GM19035 (cell line): ENCODE results near the gene SLC39A10.
"Not testable (repeated sequence)": the region's sequence is repeated elsewhere in the genome, so short reads cannot be mapped to it uniquely, and the experiment has no call there.

ENCODE experiments used
- ATAC-seq: cut with Tn5 transposase; IDR thresholded peaks from one replicate; pipeline ENCODE4 v1.9.1; 2021; ENCODE audit not compliant: unreplicated experiment

The SLC39A10 gene

DNA sequence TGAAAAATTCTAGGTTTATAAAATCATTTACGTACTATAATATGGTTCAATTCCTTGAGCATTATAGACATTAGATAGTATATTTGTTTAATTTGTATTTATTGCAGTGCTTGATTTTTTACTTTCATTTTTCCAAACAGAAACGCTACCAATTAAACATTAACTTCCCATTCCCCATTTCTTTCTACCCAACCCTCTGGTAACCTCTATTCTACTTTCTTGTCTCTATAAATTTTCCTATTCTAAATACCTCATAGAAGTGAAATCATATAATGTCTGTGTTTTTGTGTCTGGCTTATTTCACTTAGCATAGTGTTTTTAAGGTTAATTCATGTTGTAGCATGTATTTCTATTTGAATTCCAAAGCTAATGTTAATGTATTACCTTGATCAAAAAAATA is 11.6 kb upstream of the SLC39A10 start:
- ATAC-seq, result no peak

DNA sequence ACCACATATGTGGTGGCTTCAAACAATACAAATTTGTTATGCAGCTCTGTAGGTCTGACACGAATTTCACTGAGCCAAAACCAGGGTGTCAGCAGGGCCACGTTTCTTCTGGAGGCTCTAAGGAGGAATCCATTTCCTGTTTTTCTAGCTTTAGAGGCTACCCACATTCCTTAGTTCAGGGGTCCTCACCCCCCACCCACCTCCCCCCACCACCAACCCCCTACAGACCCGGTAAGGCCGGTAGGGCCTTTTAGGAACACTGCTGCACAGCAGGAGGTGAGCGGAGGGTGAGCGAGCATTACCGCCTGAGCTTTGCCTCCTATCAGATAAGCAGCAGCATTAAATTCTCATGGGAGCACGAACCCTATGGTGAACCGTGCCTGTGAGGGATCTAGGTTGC is 10.6 kb upstream of the SLC39A10 start:
- ATAC-seq, result no peak

DNA sequence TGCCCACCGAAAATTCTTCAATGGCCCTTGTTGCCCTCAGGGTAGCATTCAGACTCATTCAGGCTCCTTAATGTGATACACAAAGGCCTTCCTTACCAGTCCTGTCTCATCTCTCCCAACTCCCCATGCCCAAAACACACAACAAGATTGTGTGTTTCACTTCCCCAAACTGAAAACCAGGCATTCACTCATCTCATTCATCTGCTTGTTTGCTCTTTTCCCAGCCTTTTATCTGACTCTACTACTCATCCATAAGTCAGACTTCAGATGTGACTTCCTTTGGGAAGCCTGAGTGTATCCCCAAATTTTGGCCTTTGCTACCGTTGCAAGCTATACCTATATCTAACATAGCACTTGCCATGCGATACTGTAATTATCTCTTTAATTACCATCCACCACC is 9.7 kb upstream of the SLC39A10 start:
- ATAC-seq, result no peak

DNA sequence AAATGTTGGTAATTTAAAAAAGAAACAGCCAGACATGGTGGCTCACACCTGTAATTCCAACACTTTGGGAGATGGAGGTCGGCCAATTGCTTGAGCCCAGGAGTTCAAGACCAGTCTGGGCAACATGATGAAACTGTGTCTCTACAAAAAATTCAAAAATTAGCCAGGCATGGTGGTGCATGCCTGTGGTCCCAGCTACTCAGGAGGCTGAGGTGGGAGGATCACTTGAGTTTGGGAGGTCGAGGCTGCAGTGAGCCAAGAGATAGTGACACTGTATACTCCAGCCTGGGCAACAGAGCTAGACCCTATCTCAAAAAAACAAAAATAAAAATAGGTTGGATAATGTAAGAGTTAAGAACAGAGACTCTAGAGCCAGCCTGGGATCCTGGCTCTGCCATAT is 8.7 kb upstream of the SLC39A10 start:
- not testable (repeated sequence) for ATAC-seq

DNA sequence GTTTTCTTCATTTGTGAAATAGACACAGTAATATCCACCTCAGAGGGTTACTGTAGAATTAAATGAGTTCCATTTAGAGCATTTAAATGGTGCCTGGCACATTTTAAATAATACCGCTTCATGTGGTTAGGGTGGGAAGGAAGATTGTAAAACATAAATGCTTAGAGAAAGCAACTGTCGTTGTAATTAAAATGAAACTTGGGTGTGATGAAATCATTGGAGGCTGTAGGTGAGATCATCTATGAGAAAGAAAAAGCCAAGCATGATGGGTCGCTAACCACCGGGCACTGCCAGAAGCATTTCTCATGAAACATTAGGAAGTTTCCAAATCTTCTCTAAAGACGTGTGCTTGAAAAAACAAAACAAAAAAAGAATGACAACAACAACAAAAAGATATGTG is 8.2 kb upstream of the SLC39A10 start:
- ATAC-seq, result no peak

DNA sequence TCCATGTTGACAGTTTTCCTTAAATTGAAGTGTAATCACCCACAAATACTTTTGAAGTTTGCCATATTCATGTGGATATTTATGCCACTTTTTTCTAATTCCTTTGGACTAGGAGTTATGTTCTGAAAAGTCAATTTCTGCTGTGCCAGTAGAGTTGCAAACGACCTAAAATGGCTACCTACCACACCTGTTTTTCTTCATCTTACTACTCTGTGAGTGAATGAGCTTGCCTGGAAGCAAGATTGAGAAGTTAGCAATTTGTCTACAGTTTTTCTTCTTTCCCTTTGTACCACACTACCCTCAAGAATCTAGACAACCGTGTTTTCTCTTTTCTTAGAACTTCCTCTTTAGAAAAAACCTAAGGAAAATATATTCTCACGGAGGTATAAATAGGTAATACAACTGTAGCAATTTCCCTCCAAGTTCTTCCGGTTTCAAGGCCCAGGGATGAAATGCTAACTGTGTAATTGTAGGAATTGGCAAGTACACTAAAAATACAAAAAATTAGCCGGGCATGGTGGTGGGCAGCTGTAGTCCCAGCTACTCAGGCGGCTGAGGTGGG is 7.3 kb upstream of the SLC39A10 start:
- ATAC-seq, result peak; percentile 27

DNA sequence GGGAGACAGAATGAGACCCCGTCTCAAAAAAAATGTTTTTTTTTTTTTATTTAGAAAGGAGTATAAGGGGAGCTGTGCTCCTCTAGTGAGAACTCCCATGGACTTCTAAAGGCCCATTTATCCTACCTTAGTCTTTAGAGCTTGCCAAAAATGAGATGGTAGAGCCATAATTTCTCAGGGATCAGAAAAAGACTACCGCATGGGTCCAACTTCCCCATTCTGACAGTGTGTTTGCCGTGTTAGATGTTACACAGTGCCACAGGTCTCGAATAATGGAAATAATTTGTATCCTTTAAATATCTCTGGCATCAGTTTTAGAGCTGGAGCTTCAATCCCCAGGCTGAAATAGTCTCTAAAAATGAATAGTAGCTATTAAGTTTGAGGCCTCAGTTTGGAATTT is 6.0 kb upstream of the SLC39A10 start:
- no peak for ATAC-seq

DNA sequence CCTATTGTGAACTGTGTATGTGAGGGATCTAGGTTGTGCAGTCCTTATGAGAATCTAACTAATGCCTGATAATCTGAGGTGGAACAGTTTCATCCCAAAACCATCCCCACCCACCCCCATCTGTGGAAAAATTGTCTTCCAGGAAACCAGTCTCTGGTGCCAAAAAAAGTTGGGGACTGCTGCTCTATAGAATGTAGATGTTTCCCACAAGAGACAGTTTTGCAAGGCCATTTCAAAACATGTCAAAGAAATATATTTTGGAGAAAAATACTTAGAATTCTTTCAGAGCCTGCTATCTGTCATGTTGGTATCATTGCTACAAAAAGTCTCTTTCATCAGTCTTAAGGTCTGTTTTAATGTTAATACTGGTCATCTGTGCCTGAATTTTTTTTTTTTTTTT is 4.1 kb upstream of the SLC39A10 start:
- ATAC-seq, result no peak

DNA sequence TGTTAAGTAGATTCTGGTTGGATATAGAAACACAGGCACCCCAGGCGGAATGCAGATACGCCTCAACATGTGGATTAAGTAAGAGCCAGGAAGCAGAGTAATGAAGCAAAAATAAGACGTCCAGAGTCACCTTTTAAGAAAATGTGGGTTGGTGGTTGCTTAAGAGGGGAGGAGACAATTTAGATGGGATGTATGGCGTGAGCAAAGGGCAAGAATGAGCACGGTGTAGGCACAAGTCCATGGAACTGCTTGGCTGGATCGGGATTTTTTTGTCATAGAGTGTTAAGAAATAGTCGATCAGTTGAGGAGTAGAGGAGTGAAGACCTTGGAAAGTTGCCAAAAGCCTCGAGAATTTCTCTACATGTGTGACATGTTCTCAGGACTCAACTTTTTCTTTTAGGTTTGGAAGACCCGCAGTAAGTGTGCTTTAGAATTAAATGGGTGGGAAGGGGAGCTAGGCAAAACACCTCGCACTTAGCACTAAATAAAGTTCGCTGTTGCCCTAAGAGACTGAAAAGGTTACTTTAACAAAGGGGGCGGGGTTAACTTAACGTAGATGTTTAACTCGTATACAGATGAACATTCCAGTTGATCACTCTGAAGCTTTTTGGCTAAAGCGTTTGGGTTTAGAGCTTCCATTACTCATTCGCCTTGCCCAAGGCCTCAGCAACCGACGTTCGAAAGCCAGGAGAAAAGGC is 716 bp upstream of the SLC39A10 start:
- no peak for ATAC-seq

DNA sequence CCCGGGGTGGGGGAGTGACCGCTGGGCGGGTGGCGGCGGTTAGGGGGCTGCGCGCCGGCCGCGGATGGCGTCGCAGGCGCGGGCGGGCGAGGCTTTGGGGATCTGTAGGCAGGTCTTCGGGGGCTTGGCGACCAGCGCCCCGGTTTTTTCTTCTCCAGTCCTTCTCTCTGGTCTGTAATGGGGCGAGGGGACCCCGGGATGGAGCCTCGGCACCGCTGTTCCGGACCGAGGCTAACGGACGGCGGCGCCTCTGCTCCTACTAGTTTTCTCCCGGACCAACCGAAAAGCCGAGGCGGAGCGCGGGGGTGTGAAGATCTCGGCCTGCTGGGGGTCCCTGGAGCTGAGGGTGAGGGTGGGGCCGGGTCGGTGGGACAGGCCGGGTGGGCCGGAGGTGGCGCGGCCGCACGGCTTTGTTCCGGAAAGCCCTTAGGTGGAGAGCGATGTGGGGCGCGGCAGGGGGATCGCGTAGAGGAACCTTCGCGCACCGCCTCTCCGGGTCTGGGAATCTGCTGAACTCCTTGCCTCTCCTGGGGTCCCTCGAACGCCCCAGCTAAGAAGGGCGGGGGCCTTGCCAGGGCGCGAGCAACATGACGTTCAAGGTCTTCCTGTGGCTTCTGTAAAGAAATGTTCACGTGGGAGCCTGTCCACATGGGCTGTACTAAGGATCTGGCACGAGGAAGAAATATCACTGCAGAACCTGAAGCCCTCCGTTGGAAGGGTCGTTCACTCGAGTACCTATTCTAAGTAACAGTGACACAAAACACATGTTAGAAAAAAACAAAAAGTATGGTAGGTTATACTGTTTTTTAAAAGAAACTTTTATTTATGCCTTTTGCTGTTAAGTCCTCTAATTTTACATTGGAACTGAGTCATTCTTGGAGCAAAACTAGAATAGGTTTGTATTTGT is 861 bp downstream of the SLC39A10 start:
- ATAC-seq, result peak; percentile 28

DNA sequence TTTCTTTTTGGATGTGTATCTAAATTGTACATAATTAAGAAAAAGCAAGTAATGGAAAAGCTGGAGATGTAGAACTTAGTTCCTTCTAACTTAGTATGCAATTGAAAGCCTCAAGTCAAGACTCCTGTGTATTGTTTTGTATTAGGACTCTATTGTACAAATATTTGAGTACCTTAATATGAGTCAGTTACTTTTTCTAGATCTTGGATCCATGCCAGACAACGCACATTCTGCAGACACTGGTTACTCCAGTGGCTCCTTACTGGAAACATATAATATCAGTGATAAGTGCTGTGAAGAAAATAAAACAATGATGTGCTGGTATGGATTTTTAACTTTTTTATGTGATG is 1.5 kb downstream of the SLC39A10 start:
- ATAC-seq, result no peak

DNA sequence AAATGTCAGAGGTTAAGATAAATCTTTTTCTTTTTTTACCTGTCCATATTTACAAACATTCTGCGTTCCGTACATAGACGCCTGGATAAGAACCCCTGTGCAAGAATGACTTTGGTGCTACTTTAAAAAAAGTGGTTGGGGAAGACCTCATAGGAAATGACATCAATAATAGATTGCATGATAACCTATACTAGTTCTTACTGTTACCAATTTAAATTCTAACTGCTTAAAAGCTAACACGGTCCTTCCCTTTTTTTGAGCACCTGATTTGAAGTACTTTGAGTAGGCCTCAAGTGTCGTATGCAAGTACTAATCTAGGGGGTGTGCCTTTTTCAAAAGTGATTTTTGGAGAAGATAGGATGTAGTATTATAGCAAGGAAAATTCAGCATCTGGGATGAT is 2.1 kb downstream of the SLC39A10 start:
- no peak for ATAC-seq

DNA sequence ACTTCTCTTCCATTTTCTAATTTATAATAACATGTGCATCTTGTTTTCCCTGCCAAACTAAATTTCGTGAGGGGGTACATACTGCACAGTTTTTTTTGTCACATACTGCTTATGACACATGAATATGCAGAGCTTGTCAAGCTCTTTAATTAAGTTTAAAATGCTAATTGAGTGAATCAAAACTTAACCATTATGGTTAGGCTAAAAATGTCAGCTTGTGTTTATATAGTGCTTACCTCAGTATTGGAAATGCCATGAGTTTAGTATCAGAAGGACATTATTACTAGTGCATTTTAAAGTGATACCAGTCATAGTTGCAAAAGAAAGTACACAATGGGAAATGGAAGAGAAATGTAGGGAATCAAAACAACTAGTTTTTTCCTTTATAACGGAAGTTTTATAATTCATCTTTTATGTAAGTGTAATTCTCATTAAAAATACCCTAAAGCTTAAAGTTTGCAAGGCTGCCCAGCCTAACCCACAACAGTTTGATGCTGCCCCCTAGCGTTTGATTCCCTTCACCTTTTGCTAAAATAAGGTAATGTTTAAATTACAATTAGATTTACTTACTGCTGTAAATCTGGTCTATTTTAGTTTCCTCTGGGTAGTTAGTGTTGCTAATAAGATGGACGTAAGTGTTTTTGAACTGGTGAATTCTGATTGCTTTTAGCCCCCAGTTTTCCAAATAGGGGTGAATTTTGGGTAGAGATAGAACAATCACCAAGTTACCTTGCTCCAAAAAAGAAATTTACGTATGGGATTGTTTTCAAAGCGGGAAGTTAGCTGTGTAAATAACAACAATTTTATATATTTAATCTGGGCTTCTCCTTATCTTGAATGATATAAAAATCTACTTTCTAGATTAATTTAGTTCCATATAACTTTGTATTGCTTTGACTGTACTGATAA is 3.2 kb downstream of the SLC39A10 start:
- ATAC-seq, result peak; percentile 9

DNA sequence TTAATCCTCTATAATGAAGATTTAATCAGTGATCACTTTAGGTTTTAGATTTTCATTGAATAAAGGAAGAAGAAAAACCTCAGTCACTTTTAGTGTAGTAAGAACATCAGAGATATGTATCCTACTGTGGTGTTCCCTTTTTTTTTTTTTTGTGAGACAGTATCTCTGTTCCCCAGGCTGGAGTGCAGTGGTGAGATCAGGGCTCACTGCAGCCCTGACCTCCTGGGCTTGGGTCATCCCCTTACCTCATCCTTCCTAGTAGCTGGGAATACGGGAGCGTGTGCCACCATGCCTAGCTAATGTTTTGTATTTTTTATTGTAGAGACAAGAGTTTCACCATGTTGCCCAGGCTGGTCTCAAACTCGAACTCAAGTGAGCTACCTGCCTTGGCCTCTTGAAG is 5.1 kb downstream of the SLC39A10 start:
- no peak for ATAC-seq

DNA sequence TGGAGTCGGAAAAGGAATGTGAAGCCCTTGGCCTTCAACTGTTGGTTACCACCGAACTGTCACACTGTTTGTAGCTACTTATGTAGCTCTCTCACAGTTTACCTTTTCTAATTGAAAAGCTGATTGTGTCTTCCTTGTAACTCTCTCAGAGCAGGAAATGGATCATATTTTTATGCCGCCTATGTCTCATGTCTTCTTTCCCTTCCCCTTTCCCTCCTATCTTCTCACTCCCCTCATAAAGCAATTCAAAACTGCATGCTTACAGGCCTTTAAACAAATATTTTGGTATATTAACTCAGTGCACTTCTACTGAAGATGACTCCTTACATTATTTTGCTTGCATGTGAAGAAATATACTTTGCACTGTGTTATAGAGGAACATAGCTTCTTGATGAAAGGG is 6.0 kb downstream of the SLC39A10 start:
- ATAC-seq, result no peak

DNA sequence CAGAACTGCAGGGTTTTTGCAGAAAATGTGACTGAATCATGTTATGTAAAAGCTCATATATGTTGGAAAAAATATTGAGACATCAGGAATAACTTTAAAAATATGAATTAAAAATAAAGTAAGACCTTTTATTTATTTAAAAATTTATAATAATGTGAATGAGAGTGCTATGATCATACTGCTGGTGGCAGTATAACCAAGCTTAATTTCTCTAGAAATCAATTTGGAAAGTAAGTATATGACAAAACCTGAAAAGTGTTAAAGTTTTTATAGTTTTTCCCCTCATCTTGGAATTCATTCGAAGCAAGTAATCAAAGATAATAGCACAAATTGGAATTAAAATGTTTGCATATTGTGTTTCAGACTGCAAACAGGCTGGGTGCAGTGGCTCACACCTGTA is 7.5 kb downstream of the SLC39A10 start:
- no peak for ATAC-seq

DNA sequence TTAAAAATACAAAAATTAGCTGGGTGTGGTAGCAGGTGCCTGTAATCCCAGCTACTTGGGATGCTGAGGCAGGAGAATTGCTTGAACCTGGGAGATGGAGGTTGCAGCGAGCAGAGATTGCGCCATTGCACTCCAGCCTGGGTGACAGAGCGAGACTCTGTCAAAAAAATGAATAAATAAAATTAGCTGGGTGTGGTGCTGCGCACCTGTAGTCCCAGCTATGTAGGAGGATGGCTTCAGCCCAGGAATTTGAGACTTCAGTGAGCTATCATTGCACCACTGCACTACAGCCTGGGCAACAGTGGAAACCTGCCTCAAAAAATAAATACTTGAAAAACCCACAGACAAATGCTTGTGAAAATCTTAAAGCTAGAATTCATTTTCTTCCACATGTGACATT is 8.1 kb downstream of the SLC39A10 start:
- not testable (repeated sequence) for ATAC-seq

DNA sequence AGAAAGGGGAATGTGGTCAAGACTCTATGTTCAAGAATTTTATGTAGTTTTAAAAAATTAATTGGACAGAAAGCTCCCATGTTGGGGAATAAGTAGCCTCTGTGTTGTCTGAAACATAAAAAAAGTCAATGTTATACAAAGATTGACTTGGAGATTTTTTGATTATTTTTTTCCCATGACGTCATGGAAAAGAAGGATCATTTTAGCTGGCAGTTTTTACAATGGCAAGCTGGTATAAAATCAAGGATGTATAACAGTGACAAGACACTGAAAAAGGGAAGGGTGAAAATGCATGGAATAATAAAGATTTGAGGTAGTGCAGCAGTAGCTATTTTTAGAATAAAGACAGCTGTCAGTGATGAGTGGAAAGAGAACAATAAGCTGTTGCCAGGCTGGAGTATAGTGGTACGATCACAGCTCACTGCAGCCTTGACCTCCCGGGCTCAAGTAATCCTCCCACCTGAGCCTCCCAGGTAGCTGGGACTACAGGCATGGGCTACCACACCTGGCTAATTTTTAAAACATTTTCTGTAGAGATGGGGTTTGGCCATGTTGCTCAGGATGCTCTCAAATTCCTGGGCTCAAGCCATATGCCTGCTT is 9.2 kb downstream of the SLC39A10 start:
- no peak for ATAC-seq

DNA sequence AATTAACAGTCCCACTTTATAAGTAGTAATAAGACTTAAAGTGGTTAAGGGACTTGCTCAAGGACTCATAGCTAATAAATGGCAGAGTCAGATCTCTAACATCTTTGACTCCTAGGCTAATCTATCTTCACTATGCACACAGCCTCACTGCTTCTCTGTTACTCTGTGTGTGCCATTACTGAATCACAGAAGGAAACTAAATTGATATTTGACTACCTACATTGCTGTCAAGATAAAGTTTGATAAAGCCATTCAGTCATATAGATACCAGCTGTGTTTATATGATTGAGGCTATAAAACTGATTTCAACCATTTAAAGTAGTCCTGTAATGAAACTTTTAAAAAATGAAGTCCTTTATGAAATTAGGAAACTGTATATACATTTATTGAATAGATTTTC is 10.9 kb downstream of the SLC39A10 start:
- ATAC-seq, result no peak

DNA sequence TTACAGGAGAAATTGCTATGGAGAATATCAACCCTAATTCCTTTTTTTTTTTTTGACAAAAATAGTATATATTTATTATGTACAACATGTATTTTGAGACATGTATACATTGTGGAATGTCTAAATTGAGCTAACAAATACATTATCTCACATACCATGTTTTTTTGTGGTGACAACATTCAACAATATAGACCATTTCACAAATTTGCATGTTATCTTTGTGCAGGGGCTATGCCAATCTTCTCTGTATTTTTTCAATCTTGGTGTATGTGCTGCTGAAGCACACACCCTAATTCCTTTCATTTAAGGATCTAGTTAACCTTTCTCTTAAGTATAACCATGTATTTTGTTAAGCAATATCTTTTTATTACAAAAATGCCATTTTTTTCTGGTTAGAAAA is 13.2 kb downstream of the SLC39A10 start:
- no peak for ATAC-seq

DNA sequence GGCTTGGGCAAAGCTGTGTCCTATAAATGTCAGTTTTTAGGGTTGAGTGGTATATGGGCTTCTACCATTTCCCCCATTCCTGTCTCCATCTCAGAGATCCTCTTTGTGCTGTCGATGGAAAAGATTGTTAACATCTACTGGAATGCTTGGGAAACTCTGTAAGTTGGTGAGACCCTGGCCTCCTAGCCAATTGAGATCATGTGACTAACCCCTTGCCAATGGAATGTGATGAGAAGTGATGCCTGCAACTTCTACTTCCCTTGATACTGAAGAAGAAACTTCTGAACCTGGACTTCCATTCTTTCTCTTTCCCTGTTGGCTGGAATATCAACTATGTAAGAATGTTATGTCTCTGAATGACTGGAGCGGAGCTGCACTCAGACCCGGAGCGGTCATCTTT is 14.5 kb downstream of the SLC39A10 start:
- no peak for ATAC-seq
